ACC112 (cell line): ENCODE results near the gene OBSCN.

Experiments
- H2AFZ ChIP-seq: fragments of 200-600 bp; sonication (generic); one replicate; pipeline ENCODE4 v1.6.0; 2017; ENCODE audit warnings: antibody characterized with exemption, low read length; ENCODE audit not compliant: unreplicated experiment
- H3K27ac ChIP-seq: fragments of 200-600 bp; sonication (generic); 2 replicates; pipeline ENCODE4 v1.5.1; 2014; ENCODE audit warnings: low read depth, mild to moderate bottlenecking, antibody characterized with exemption, low read length, moderate library complexity
- H3K27me3 ChIP-seq: fragments of 200-600 bp; sonication (generic); 2 replicates; pipeline ENCODE4 v1.6.1; 2014; ENCODE audit warnings: mild to moderate bottlenecking, antibody characterized with exemption, low read length, moderate library complexity, mixed read lengths; ENCODE audit not compliant: insufficient read depth
- H3K36me3 ChIP-seq: fragments of 200-600 bp; sonication (generic); 2 replicates; pipeline ENCODE4 v1.6.1; 2016; ENCODE audit warnings: mild to moderate bottlenecking, antibody characterized with exemption, low read length, moderate library complexity, mixed read lengths; ENCODE audit not compliant: insufficient read depth
- H3K4me1 ChIP-seq: fragments of 200-600 bp; sonication (generic); one replicate; pipeline ENCODE4 v1.6.1; 2016; ENCODE audit warnings: low read length, mixed read lengths; ENCODE audit not compliant: insufficient read depth, unreplicated experiment, control insufficient read depth
- H3K4me3 ChIP-seq: fragments of 200-600 bp; sonication (generic); 2 replicates; pipeline ENCODE4 v1.5.1; 2014; ENCODE audit warnings: mild to moderate bottlenecking, low read depth, low read length
- H3K79me2 ChIP-seq: fragments of 200-600 bp; sonication (generic); one replicate; pipeline ENCODE4 v1.6.0; 2016; ENCODE audit warnings: low read length; ENCODE audit not compliant: control insufficient read depth, unreplicated experiment, insufficient read depth

Gene OBSCN

GRCh38 chr1:228359613-228360532 is 152.0 kb downstream of the OBSCN start:
- H3K4me3 ChIP-seq, result no peak overlapping the region
- no peaks in the 10 kb centered on the region for H3K36me3 ChIP-seq
- no peaks in the 10 kb centered on the region for H3K27me3 ChIP-seq
- H3K79me2 ChIP-seq, result no peaks in the 10 kb centered on the region
- H3K4me1 ChIP-seq, result no peaks in the 10 kb centered on the region
- H3K27ac ChIP-seq, result no peak overlapping the region
- H2AFZ ChIP-seq, result no peak overlapping the region

- no peaks in the 10 kb centered on the region for H3K4me1 ChIP-seq
- no peaks in the 10 kb centered on the region for H3K79me2 ChIP-seq
- H3K36me3 ChIP-seq, result no peaks in the 10 kb centered on the region
- no peak overlapping the region for H2AFZ ChIP-seq
- no peak overlapping the region for H3K27ac ChIP-seq
- no peak overlapping the region for H3K4me3 ChIP-seq
- no peaks in the 10 kb centered on the region for H3K27me3 ChIP-seq
Observed at GRCh38 chr1:228360533-228361313, 152.9 kb downstream of the OBSCN start.

GRCh38 chr1:228361314-228362140 is 153.7 kb downstream of the OBSCN start:
- Histone ChIP-seq H3K4me1 (no peaks in the 10 kb centered on the region), H3K79me2 (no peaks in the 10 kb centered on the region), H3K27me3 (no peaks in the 10 kb centered on the region), H2AFZ (no peak overlapping the region), H3K27ac (no peak overlapping the region), H3K4me3 (no peak overlapping the region), H3K36me3 (no peaks in the 10 kb centered on the region)

DNA sequence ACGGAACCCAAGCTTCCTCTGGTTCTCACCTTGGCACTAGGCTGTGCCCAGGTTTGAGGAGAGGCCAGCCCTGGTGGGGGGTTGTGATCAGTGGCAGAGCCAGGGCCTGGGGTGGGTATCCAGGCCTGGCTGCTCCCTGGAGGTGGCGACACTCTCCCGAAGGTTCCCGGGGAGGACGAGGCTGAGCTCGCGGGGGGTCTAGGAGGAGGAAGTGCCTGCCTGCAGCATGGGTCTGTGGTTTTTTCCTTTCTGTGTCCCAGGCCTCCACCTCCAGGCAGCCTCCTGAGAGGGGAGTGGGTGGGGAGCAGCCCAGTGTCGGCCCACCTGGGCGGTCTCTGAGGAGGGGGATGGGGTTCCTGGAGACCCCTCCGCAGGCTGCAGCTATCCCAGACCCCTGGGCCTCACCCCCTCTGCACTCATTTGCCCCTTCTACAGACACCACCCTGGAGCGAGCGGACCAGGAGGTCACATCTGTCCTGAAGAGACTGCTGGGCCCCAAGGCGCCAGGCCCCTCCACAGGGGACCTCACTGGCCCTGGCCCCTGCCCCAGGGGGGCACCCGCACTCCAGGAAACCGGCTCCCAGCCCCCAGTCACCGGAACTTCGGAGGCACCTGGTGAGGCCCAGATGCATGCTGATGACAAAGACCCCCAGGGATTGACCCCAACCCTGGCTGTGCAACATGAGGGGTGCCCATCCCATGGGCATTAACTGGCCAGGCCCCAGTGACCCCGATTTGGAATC is 154.5 kb downstream of the OBSCN start:
- Histone ChIP-seq H3K27me3 (no peaks in the 10 kb centered on the region), H3K27ac (no peak overlapping the region), H3K36me3 (no peaks in the 10 kb centered on the region), H2AFZ (no peak overlapping the region), H3K79me2 (no peaks in the 10 kb centered on the region), H3K4me1 (no peaks in the 10 kb centered on the region), H3K4me3 (no peak overlapping the region)

GRCh38 chr1:228362884-228363450 is 155.1 kb downstream of the OBSCN start:
- no peak overlapping the region for H2AFZ ChIP-seq
- no peaks in the 10 kb centered on the region for H3K4me1 ChIP-seq
- H3K36me3 ChIP-seq, result no peaks in the 10 kb centered on the region
- H3K79me2 ChIP-seq, result no peaks in the 10 kb centered on the region
- no peak overlapping the region for H3K27ac ChIP-seq
- no peak overlapping the region for H3K4me3 ChIP-seq
- H3K27me3 ChIP-seq, result no peaks in the 10 kb centered on the region

DNA sequence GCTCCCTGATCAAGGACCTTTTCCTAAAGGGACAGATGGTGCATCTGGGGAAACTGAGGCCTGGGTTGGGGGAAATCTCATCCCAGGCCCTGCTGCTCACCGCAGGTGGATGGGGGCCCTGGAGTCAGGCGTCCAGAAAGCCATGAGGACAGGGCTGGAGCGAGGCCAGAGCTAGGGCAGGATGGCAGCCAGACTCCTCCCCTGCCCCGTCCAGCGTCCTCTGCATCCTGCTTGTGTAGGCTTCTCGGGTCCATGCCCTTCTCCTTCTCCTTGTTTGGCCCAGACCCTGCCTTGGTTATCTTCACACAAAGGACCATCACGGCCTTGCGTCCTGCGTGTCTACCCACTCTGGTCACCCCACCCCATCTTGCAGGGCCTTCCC is 155.8 kb downstream of the OBSCN start:
- H3K4me1 ChIP-seq, result no peaks in the 10 kb centered on the region
- H3K79me2 ChIP-seq, result no peaks in the 10 kb centered on the region
- no peak overlapping the region for H2AFZ ChIP-seq
- H3K27ac ChIP-seq, result no peak overlapping the region
- H3K27me3 ChIP-seq, result no peaks in the 10 kb centered on the region
- H3K4me3 ChIP-seq, result no peak overlapping the region
- no peaks in the 10 kb centered on the region for H3K36me3 ChIP-seq

DNA sequence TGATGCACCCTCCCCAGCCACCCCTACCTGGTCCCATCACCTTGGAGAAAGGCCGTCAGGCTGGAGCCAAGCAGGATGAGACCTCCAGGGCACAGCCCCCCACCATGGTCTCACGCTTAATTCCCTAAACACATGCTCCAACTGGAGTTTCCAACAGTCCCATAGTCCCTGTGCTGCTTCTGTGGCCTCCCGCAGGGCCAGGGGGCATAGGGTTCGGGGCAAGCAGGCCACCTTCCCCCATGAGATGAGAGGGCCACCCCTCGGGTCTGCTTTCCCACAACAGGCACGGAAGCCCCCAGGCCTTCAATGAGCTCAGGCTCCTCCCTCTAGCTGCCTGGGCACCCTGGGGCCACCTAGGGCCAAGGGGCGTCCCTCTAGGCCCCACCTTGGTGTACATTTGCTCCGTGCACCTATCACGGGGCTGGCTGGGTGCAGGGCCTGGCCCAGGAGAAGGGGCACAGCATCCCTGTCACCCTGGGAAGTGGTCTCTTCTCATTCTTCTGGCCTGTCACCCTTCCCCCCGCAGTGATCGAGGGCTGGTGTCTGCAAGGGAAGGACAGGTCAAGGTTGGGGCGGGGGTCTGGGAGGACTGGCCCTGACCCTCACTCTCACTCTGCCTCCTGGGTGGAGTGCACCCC is 156.3 kb downstream of the OBSCN start:
- Histone ChIP-seq H2AFZ (no peak overlapping the region), H3K27ac (no peak overlapping the region), H3K79me2 (no peaks in the 10 kb centered on the region), H3K27me3 (no peaks in the 10 kb centered on the region), H3K4me1 (no peaks in the 10 kb centered on the region), H3K36me3 (no peaks in the 10 kb centered on the region), H3K4me3 (no peak overlapping the region)

DNA sequence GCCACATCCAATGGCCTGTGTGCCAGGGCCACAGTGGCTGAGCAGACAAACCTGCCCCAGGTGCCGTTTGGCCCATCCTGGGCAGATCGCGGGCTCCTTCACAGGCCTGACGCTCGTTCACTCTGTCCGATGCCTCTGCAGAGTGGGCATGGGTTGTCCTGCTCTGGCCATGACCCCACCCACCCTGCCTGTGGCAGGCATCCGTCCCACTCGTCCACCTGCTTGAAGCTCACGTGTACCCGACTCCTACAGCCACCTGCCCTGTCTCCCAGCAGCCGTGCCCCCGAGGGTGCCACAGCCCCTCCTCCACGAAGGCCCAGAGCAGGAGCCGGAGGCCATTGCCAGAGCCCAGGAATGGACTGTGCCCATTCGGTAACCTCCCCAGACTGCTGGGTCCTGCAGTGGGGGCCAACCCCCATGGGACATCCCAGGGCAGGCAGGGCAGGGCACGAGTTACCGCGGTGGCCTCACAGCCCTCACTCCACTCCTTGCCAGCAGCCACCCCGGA is 156.9 kb downstream of the OBSCN start:
- no peaks in the 10 kb centered on the region for H3K36me3 ChIP-seq
- no peaks in the 10 kb centered on the region for H3K79me2 ChIP-seq
- H3K4me1 ChIP-seq, result no peaks in the 10 kb centered on the region
- no peak overlapping the region for H3K27ac ChIP-seq
- no peak overlapping the region for H3K4me3 ChIP-seq
- H2AFZ ChIP-seq, result no peak overlapping the region
- no peaks in the 10 kb centered on the region for H3K27me3 ChIP-seq

- no peak overlapping the region for H3K4me3 ChIP-seq
- H3K79me2 ChIP-seq, result no peaks in the 10 kb centered on the region
- H3K36me3 ChIP-seq, result no peaks in the 10 kb centered on the region
- no peaks in the 10 kb centered on the region for H3K27me3 ChIP-seq
- H3K4me1 ChIP-seq, result no peaks in the 10 kb centered on the region
- H2AFZ ChIP-seq, result no peak overlapping the region
- no peak overlapping the region for H3K27ac ChIP-seq
Observed at GRCh38 chr1:228365271-228366061, 157.6 kb downstream of the OBSCN start.
